Psoas muscle (tissue), 8 donors: ENCODE measurements around the gene PRKAR1A. TPM values are rescaled to one million over a fixed set of nuclear protein-coding genes. Genes with fewer than 3 reads are reported as not detected.
"Not testable (repeated sequence)": the region's sequence is repeated elsewhere in the genome, so short reads cannot be mapped to it uniquely, and the experiment has no call there.

Source experiments
- ATAC-seq, 4 donors: fragments of 200-7000 bp; cut with Tn5 transposase; one replicate each; pipeline ENCODE4 v1.9.1; 2020; ENCODE audit warnings: moderate library complexity in 3 of 4, mild to moderate bottlenecking in 2 of 4
- DNase-seq, 2 donors: peaks; one replicate each; pipeline ENCODE4 v3.0.0-alpha.2; 2020
- H3K27ac ChIP-seq: fragments of 200-600 bp; one replicate; pipeline ENCODE4 v1.8.0; 2022
- H3K27me3 ChIP-seq, 3 donors: fragments of 200-600 bp in 1 of 3; one replicate each; pipeline versions ENCODE4 v1.6.1 to v1.8.0; 2013 to 2022; ENCODE audit warnings: low read length in 2 of 3, mild to moderate bottlenecking in 2 of 3, moderate library complexity in 1 of 3; ENCODE audit not compliant: insufficient read depth in 3 of 3
- H3K36me3 ChIP-seq, 2 donors: fragments of 200-600 bp in 1 of 2; one replicate each; pipeline versions ENCODE4 v1.6.1 to v1.8.0; 2013 to 2022; ENCODE audit warnings: low read depth in 1 of 2, mild to moderate bottlenecking in 1 of 2, moderate library complexity in 1 of 2; ENCODE audit not compliant: insufficient read depth in 1 of 2
- H3K4me1 ChIP-seq: fragments of 200-600 bp; one replicate; pipeline ENCODE4 v1.8.0; 2022
- H3K4me3 ChIP-seq: fragments of 200-600 bp; one replicate; pipeline ENCODE4 v1.8.0; 2022; ENCODE audit warnings: mild to moderate bottlenecking
- H3K9me3 ChIP-seq: fragments of 200-600 bp; one replicate; pipeline ENCODE4 v1.8.0; 2022
- CTCF ChIP-seq: fragments of 200-600 bp; IDR thresholded peaks from one replicate; pipeline ENCODE4 v1.8.0; 2022; ENCODE audit warnings: antibody characterized with exemption
- WGBS, 3 donors: extraction: QIAGEN DNeasy Blood & Tissue Kit; methylation state at CpG; one replicate each; pipeline versions ENCODE4 v1.1.6 to v1.1.7; 2013; 5-methylcytosine and 5-hydroxymethylcytosine counted together
- intact Hi-C, 2 donors: fragments of 100-400 bp; cut with DNase I; formaldehyde crosslinking; loops; one replicate each; pipeline versions ENCODE4 v1.11.0 to v1.14.2; 2022
- polyA plus RNA-seq, 3 donors: library from polyadenylated mRNA; stranded (reverse); fragments of 200-250 nt; gene quantifications; one replicate each; pipeline ENCODE4 v1.2.3, GENCODE V29; 2013
- total RNA-seq, 4 donors: library from RNA; stranded (reverse); fragmentation: NEBNext Ultra II Directional in 2 of 4; extraction: Animal tissue kit (Norgen Biotek cat#: 25700) in 2 of 4; gene quantifications; one replicate each; pipeline versions ENCODE4 v1.2.1 to v1.2.4, GENCODE V29; 2021 to 2023
- donor health status: healthy with polysubstance abuse.
- donor health status: DM: no; HTN: no; CAD: no; lungs with moderate emphysema.
- donor health status: Bipolar disorder and iron deficiency.
- donor health status: healthy.
- donor health status: DM: yes; HTN: yes; CAD: no.
- donor health status: DM: no; HTN: no; CAD: no.
- donor health status: DM: no; HTN: no; CAD: no.
- donor health status: DM: yes; HTN: yes; CAD: no.

Gene PRKAR1A
- total and polyA plus RNA-seq, 7 donors = 145 to 2,295 (median 386) TPM

GRCh38 chr17:68580236-68580770, 68.1 kb downstream of the PRKAR1A start:
- TF ChIP-seq CTCF = no peak
- intact Hi-C loops = no loop called here
- WGBS, 3 donors = 64 to 72% (median 65%) methylated on average over 6 of the region's 6 CpGs
- Histone ChIP-seq H3K36me3 (no peaks in the 10 kb centered on the region), H3K4me3 (no peak overlapping the region), H3K9me3 (no peaks in the 10 kb centered on the region), H3K27me3 (no peaks in the 10 kb centered on the region), H3K27ac (peak overlapping the region; percentile 1), H3K4me1 (no peaks in the 10 kb centered on the region)
- DNase-seq (peak; percentile 25 to 54), ATAC-seq (peak; percentile 23 to 67 (median 51))

GRCh38 chr17:68581863-68582645, 69.8 kb downstream of the PRKAR1A start:
- 89 to 92% (median 91%) methylated on average over 9 of the region's 9 CpGs for WGBS, 3 donors
- intact Hi-C loops = no loop called here
- DNase-seq (no peak), ATAC-seq (no peak)
- no peaks in the 10 kb centered on the region for H3K27me3 ChIP-seq
- H3K4me1 ChIP-seq = no peaks in the 10 kb centered on the region
- TF ChIP-seq CTCF = no peak
- no peak overlapping the region for H3K4me3 ChIP-seq
- H3K36me3 ChIP-seq = no peaks in the 10 kb centered on the region
- H3K27ac ChIP-seq = no peak overlapping the region
- no peaks in the 10 kb centered on the region for H3K9me3 ChIP-seq

GRCh38 chr17:68582867-68583266, 70.6 kb downstream of the PRKAR1A start:
- 53 to 64% (median 56%) methylated on average over 6 of the region's 6 CpGs for WGBS, 3 donors
- DNase-seq, H3K36me3 ChIP-seq, intact Hi-C loops, H3K27me3 ChIP-seq, H3K9me3 ChIP-seq, H3K4me1 ChIP-seq, H3K27ac ChIP-seq, ATAC-seq, H3K4me3 ChIP-seq: not testable (repeated sequence)

- Histone ChIP-seq H3K4me1 (no peaks in the 10 kb centered on the region), H3K9me3 (no peaks in the 10 kb centered on the region), H3K27me3 (no peaks in the 10 kb centered on the region), H3K4me3 (no peak overlapping the region), H3K27ac (no peak overlapping the region), H3K36me3 (no peaks in the 10 kb centered on the region)
- ATAC-seq = no peak
- no peak for DNase-seq
- WGBS, 3 donors = 70 to 71% (median 70%) methylated on average over 5 of the region's 5 CpGs
- no peak for TF ChIP-seq CTCF
- intact Hi-C loops = no loop called here
These were observed 72.5 kb downstream of the PRKAR1A start for GRCh38 chr17:68584581-68585303.

GRCh38 chr17:68585643-68586042, 73.4 kb downstream of the PRKAR1A start:
- ATAC-seq (no peak), DNase-seq (no peak)
- H3K9me3 ChIP-seq = no peaks in the 10 kb centered on the region
- no peaks in the 10 kb centered on the region for H3K36me3 ChIP-seq
- no peak overlapping the region for H3K4me3 ChIP-seq
- WGBS, 3 donors = 83 to 87% (median 84%) methylated on average over 4 of the region's 4 CpGs
- no peak for TF ChIP-seq CTCF
- no peaks in the 10 kb centered on the region for H3K27me3 ChIP-seq
- H3K27ac ChIP-seq = no peak overlapping the region
- intact Hi-C loops = no loop called here
- no peaks in the 10 kb centered on the region for H3K4me1 ChIP-seq
